ENCODE data around the gene DYNC1H1. TPM values are rescaled to one million over a fixed set of nuclear protein-coding genes. Genes with fewer than 3 reads are reported as not detected.

The DYNC1H1 gene
- total RNA-seq, 4 donors from 2014 or later = 261 to 376 (median 317) TPM

- no peak overlapping the region for H3K27ac ChIP-seq
Observed at GRCh38 chr14:102050625-102051024, 86.3 kb downstream of the DYNC1H1 start.

GRCh38 chr14:102052522-102052921 lies 88.1 kb downstream of the DYNC1H1 start:
- Histone ChIP-seq H3K4me3 (no peak overlapping the region), H3K27ac (no peak overlapping the region), H3K36me3 (peaks cover 29 to 67% (median 33%) of the 10 kb centered on the region in 3 donors), H3K27me3 (no peaks in the 10 kb centered on the region), H3K9me3 (no peaks in the 10 kb centered on the region), H3K4me1 (peaks cover 0 to 27% (median 0%) of the 10 kb centered on the region in 3 donors)
- DNase-seq = no peak
- 90 to 94% methylated on average over 2 to 4 of the region's 10 CpGs for WGBS, 2 donors
- intact Hi-C loops (cut with DNase I) = loop anchor here (5.0 kb wide), 1 partner anchor 40 kb away; no protein-coding TSS in a partner anchor
- TF ChIP-seq POLR2A (IDR thresholded peaks at IDR 0.05) (no peak), CTCF (IDR thresholded peaks at IDR 0.05) (no peak)

More at GRCh38 chr14:102050625-102051024, 86.3 kb downstream of the DYNC1H1 start:
- Histone ChIP-seq H3K4me3 (no peak overlapping the region), H3K9me3 (no peaks in the 10 kb centered on the region), H3K4me1 (peaks cover 3 to 37% (median 4%) of the 10 kb centered on the region in 3 donors), H3K27me3 (no peaks in the 10 kb centered on the region), H3K36me3 (peaks cover 29 to 86% (median 33%) of the 10 kb centered on the region in 3 donors)
- no peak for TF ChIP-seq POLR2A (IDR thresholded peaks at IDR 0.05)
- TF ChIP-seq CTCF (IDR thresholded peaks at IDR 0.05) = no peak
- 47 to 70% methylated on average over 4 to 8 of the region's 11 CpGs for WGBS, 2 donors
- DNase-seq = no peak
- intact Hi-C loops (cut with DNase I) = loop anchor here (5.0 kb wide), 1 partner anchor 42 kb away; no protein-coding TSS in a partner anchor

- WGBS, 2 donors = 70 to 71% methylated on average over 12 to 24 of the region's 24 CpGs
- intact Hi-C loops (cut with DNase I) = no loop called here
- Histone ChIP-seq H3K4me3 (no peak overlapping the region), H3K27me3 (no peaks in the 10 kb centered on the region), H3K4me1 (peaks cover 0 to 21% (median 0%) of the 10 kb centered on the region in 3 donors), H3K36me3 (peaks cover 6 to 39% (median 6%) of the 10 kb centered on the region in 3 donors), H3K27ac (peak overlapping the region in 1 of 4 donors; percentile 39), H3K9me3 (no peaks in the 10 kb centered on the region)
- TF ChIP-seq POLR2A (IDR thresholded peaks at IDR 0.05) (no peak), CTCF (IDR thresholded peaks at IDR 0.05) (no peak)
- no peak for DNase-seq
Observed at GRCh38 chr14:102055181-102055901, 91.0 kb downstream of the DYNC1H1 start.

GRCh38 chr14:102056694-102057442 lies 92.5 kb downstream of the DYNC1H1 start:
- Histone ChIP-seq H3K27ac (no peak overlapping the region), H3K9me3 (no peaks in the 10 kb centered on the region), H3K36me3 (peaks cover 0 to 23% (median 6%) of the 10 kb centered on the region in 3 donors), H3K4me1 (peaks cover 0 to 13% (median 0%) of the 10 kb centered on the region in 3 donors), H3K4me3 (no peak overlapping the region), H3K27me3 (no peaks in the 10 kb centered on the region)
- 81 to 86% methylated on average over 21 to 24 of the region's 31 CpGs for WGBS, 2 donors
- no peak for DNase-seq
- intact Hi-C loops (cut with DNase I) = no loop called here
- TF ChIP-seq CTCF (IDR thresholded peaks at IDR 0.05) = no peak

Measured in esophagus squamous epithelium (tissue), 5 donors.